CD8-positive, alpha-beta memory T cell (primary cell): Measurements from ENCODE around the gene ARMC7. TPM values are rescaled to one million over a fixed set of nuclear protein-coding genes. Genes with fewer than 3 reads are reported as not detected.

Experiments used
- CTCF ChIA-PET: fragments of 350-600 bp; sonication (Branson Sonifier 250); formaldehyde crosslinking; loops from one replicate; lab custom pipeline; 2021; ENCODE audit warnings: antibody characterized with exemption; lab: Charles Lee
- POLR2A ChIA-PET: fragments of 350-600 bp; sonication (Branson Sonifier 250); formaldehyde crosslinking; loops from one replicate; lab custom pipeline; 2021; ENCODE audit warnings: antibody characterized with exemption; lab: Charles Lee
- DNase-seq, 5 donors: peaks; one replicate each; pipeline versions ENCODE4 v3.0.0 to v3.0.0-alpha.2; 2020 to 2022; ENCODE audit warnings: mixed read lengths in 1 of 5
- H3K27ac ChIP-seq: one replicate; pipeline ENCODE4 v1.7.0; 2013; ENCODE audit warnings: low read depth, mild to moderate bottlenecking, low read length, moderate library complexity
- H3K27me3 ChIP-seq: 2 replicates; pipeline ENCODE4 v1.7.0; 2013; ENCODE audit warnings: low read length, mild to moderate bottlenecking; ENCODE audit not compliant: insufficient read depth, poor library complexity, severe bottlenecking
- H3K36me3 ChIP-seq: 2 replicates; pipeline ENCODE4 v1.7.0; 2013; ENCODE audit warnings: mild to moderate bottlenecking, low read length, moderate library complexity; ENCODE audit not compliant: insufficient read depth
- H3K4me1 ChIP-seq: 2 replicates; pipeline ENCODE4 v1.7.0; 2013; ENCODE audit warnings: mild to moderate bottlenecking, low read length, moderate library complexity; ENCODE audit not compliant: insufficient read depth
- H3K4me3 ChIP-seq: 2 replicates; pipeline ENCODE4 v1.7.0; 2013; ENCODE audit warnings: mild to moderate bottlenecking, low read length
- H3K9me3 ChIP-seq: 2 replicates; pipeline ENCODE4 v1.7.0; 2013; ENCODE audit warnings: mild to moderate bottlenecking, low read length
- H3K27ac Mint-ChIP-seq, 8 donors: one replicate each; pipeline ENCODE4 v1.8.0; 2020 to 2021; ENCODE audit warnings: mixed read lengths in 8 of 8, mild to moderate bottlenecking in 6 of 8, inconsistent platforms in 3 of 8, moderate library complexity in 3 of 8
- H3K27me3 Mint-ChIP-seq, 2 donors: one replicate each; pipeline ENCODE4 v1.8.0; 2020 to 2021; ENCODE audit warnings: mixed read lengths in 2 of 2, mild to moderate bottlenecking in 1 of 2, moderate library complexity in 1 of 2
- H3K36me3 Mint-ChIP-seq, 3 donors: one replicate each; pipeline ENCODE4 v1.8.0; 2020 to 2021; ENCODE audit warnings: mixed read lengths in 3 of 3, inconsistent platforms in 1 of 3, mild to moderate bottlenecking in 1 of 3
- H3K4me1 Mint-ChIP-seq, 3 donors: one replicate each; pipeline ENCODE4 v1.8.0; 2020 to 2021; ENCODE audit warnings: mixed read lengths in 3 of 3, inconsistent platforms in 1 of 3, mild to moderate bottlenecking in 1 of 3
- H3K4me3 Mint-ChIP-seq, 7 donors: one replicate each; pipeline ENCODE4 v1.8.0; 2020 to 2021; ENCODE audit warnings: mixed read lengths in 7 of 7, mild to moderate bottlenecking in 6 of 7, moderate library complexity in 4 of 7, inconsistent platforms in 2 of 7
- H3K9me3 Mint-ChIP-seq, 5 donors: one replicate each; pipeline ENCODE4 v1.8.0; 2020 to 2022; ENCODE audit warnings: mixed read lengths in 5 of 5, mild to moderate bottlenecking in 3 of 5, moderate library complexity in 2 of 5, inconsistent platforms in 1 of 5
- polyA plus RNA-seq: library from polyadenylated mRNA; unstranded; fragments of 300-500 nt; fragmentation: Illumina TruSeq; gene quantifications from one replicate; pipeline ENCODE4 v1.2.3, GENCODE V29; 2021
- total RNA-seq, 2 experiments: library from RNA; stranded (reverse); gene quantifications; one replicate each; pipeline ENCODE4 v1.2.3, GENCODE V29; 2021

The ARMC7 gene
- total and polyA plus RNA-seq, 3 experiments from 2014 or later = 4.0 to 15.9 (median 15.2) TPM

DNA sequence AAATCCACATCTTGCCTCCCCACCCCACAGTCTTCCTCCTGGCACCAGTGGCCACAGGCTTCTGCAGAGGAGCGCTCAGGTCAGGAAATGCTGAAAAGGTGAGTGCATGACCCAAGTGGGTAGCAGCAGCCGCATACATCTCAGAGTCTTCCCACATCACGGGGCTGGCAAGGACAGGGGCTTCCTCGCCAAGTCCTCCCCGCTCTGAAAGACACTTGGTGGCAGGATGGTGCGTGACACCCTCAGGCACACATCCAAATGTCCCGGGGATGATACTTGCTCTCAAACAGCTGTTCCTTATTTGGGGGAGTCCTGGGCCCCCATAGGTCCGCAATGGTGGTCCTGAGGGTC, 30.8 kb upstream of the ARMC7 start:
- no peak overlapping the region for H3K27ac Mint-ChIP-seq
- no peak for DNase-seq
- Histone ChIP-seq H3K36me3 (no peaks in the 10 kb centered on the region), H3K4me1 (peaks cover 24% of the 10 kb centered on the region), H3K27me3 (no peaks in the 10 kb centered on the region), H3K27ac (no peak overlapping the region), H3K4me3 (no peak overlapping the region), H3K9me3 (no peaks in the 10 kb centered on the region)
- H3K4me1 Mint-ChIP-seq = peaks cover 3 to 15% (median 5%) of the 10 kb centered on the region in 3 donors
- ChIA-PET POLR2A (interaction anchor here (1.2 kb wide), 1 partner anchor 31 kb away, joined by 4 read pairs; the partner anchor contains the start of gene ARMC7), CTCF (interaction anchor here (1.3 kb wide), 1 partner anchor 123 kb away, joined by 3 read pairs; no protein-coding TSS in a partner anchor)
- H3K36me3 Mint-ChIP-seq = no peaks in the 10 kb centered on the region
- peaks cover 0 to 2% of the 10 kb centered on the region in 2 donors for H3K27me3 Mint-ChIP-seq
- H3K4me3 Mint-ChIP-seq = no peak overlapping the region
- no peaks in the 10 kb centered on the region for H3K9me3 Mint-ChIP-seq

DNA sequence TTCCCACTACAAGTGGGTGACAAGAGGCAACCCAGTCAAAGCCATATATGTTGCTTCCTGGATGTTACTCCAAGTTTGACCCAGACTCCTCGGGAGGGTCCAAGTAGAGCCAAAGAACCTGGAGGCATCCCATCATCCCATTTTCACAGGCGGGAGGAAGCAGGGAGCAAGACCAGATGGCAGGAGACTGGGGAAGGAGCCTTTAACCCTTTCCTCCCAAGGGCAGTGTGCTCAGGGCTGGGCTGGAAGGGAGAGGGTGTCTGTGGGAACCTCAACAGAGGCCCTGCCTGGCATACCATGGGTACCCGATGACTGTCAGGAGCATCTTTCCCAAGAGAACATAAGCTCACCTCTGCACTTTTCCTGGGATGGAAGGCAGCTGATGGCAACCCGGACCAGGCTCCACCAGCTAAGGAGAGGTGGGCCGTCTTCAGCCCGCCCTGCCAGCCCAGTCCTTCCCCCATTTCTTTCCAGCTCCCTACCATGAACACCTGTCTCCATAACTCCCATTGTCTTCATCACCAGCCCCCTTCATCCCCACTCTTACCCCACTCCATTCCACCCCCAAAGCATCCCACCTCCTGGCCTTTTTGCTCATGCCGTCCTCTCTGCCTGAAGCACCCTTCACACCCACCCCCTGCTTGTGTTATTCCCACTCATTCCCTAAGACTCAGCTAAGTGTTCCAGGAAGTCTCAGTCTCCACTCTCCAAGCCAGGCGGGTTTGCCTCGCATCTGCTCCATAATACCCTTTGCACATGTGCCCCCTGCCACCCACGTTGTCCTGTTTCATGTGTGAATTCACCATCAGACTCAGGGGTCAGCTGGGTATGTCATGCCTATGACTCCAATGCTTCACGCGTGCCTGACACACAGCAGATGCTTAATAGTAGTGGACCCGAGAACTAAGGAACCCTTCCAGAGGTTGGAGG, 27.9 kb upstream of the ARMC7 start:
- H3K4me3 ChIP-seq = no peak overlapping the region
- POLR2A ChIA-PET = no interaction called here
- no peak overlapping the region for H3K27ac ChIP-seq
- CTCF ChIA-PET = interaction anchor here (1.1 to 1.6 kb wide), 2 partner anchors 22 to 69 kb away, joined by 3 read pairs; partner anchors contain the start of gene MRPL58
- Mint-ChIP-seq H3K9me3 (no peaks in the 10 kb centered on the region), H3K4me3 (no peak overlapping the region), H3K27me3 (peaks cover 0 to 2% of the 10 kb centered on the region in 2 donors), H3K27ac (peak overlapping the region in 1 of 8 donors; percentile 92), H3K4me1 (peaks cover 11 to 28% (median 13%) of the 10 kb centered on the region in 3 donors), H3K36me3 (no peaks in the 10 kb centered on the region)
- H3K9me3 ChIP-seq = no peaks in the 10 kb centered on the region
- H3K36me3 ChIP-seq = no peaks in the 10 kb centered on the region
- no peak for DNase-seq
- peaks cover 27% of the 10 kb centered on the region for H3K4me1 ChIP-seq
- H3K27me3 ChIP-seq = no peaks in the 10 kb centered on the region

DNA sequence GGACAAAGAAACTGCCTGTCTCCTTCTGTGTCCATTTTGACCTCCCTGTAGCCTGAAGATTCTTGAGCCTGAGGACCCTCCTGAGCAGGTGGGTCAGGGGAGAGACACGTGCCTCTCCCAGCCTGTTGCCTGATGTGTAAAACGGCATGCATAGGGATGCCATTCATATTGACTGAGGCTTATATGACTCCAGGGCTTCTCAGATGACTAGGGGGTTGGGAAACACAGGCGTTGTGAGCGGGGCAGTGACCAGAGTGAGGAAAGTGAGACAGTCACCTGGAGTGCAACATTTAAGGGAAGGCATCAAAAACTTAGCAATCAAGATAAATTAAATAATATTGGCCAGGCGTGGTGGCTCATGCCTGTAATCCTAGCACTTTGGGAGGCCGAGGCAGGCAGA, 27.1 kb upstream of the ARMC7 start:
- Mint-ChIP-seq H3K27ac (no peak overlapping the region), H3K9me3 (no peaks in the 10 kb centered on the region), H3K27me3 (peaks cover 0 to 2% of the 10 kb centered on the region in 2 donors), H3K4me1 (peaks cover 16 to 29% (median 17%) of the 10 kb centered on the region in 3 donors), H3K36me3 (no peaks in the 10 kb centered on the region), H3K4me3 (no peak overlapping the region)
- Histone ChIP-seq H3K4me3 (no peak overlapping the region), H3K9me3 (no peaks in the 10 kb centered on the region), H3K27me3 (no peaks in the 10 kb centered on the region), H3K36me3 (no peaks in the 10 kb centered on the region), H3K4me1 (peaks cover 27% of the 10 kb centered on the region), H3K27ac (no peak overlapping the region)
- POLR2A ChIA-PET = no interaction called here
- DNase-seq = no peak
- CTCF ChIA-PET = no interaction called here

DNA sequence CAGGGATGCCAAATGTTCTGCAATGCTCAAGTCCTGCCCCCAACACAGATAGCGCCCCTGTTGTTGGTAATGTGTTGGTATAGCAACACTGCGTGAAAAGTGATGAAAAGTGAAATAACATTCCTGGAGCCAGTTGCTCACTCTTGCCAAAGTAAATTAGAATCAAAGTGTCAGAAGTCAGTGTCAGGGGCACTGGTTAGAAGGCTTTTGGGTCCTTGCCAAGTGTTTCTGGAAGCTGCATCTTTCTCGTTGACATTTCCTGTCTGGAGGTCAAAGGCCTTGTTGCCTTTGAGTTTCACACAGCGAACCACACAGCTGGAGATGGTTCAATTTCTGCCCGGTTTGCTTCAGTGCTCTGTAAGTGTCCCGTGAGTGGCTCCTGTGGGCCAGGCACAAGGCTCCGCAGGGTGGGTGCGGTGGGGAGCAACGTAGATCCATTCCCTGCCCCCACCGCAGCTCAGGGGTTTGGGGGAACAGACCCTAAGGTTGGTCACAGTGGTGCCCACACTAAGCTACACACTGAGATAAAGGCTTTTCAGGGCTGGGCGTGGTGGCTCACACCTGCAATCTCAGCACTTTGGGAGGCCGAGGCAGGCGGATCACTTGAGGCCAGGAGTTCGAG, 25.6 kb upstream of the ARMC7 start:
- no peaks in the 10 kb centered on the region for H3K27me3 ChIP-seq
- H3K4me1 Mint-ChIP-seq = peaks cover 16 to 30% (median 20%) of the 10 kb centered on the region in 3 donors
- H3K27me3 Mint-ChIP-seq = peaks cover 0 to 2% of the 10 kb centered on the region in 2 donors
- H3K27ac Mint-ChIP-seq = peak overlapping the region in 5 of 8 donors; percentile 40 to 65 (median 54)
- H3K36me3 Mint-ChIP-seq = no peaks in the 10 kb centered on the region
- no peaks in the 10 kb centered on the region for H3K36me3 ChIP-seq
- ChIA-PET POLR2A (no interaction called here), CTCF (interaction anchor here (0.6 kb wide), 1 partner anchor 746 kb away, joined by 6 read pairs; no protein-coding TSS in a partner anchor)
- H3K9me3 Mint-ChIP-seq = no peaks in the 10 kb centered on the region
- no peak overlapping the region for H3K4me3 ChIP-seq
- H3K4me1 ChIP-seq = peaks cover 25% of the 10 kb centered on the region
- H3K4me3 Mint-ChIP-seq = peak overlapping the region in 1 of 7 donors; percentile 34
- H3K9me3 ChIP-seq = no peaks in the 10 kb centered on the region
- H3K27ac ChIP-seq = no peak overlapping the region
- peak in 1 of 5 donors; percentile 56 for DNase-seq

DNA sequence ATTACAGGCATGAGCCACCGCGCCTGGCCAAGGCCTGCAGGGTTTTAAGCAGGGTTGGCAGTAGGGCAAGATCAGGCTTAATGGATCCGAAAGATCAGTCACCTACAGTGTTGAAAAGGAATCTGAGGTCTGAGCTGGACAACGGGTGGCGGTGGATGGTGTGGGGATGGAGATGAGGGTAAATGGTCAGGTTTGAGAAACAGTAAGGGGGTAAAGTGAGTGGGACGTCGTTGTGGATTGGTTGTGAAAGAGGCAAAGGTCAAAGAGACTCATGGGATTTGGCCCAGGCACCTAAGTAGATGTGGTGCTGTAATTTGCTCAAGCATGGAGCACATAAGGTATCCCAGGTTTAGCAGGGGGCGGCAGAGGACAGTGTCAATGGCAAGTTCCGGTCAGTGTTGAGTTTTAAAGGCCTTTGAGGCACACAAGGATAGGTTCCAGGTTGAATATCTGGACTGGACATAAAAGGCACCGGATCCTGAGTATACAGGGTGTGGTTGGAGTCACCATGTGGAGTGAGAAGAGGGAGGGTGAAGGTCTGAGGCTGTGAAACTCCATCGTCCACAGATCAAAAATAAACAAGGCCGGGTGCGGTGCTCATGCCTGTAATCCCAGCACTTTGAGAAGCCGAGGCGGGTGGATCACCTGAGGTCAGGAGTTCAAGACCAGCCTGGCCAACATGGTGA, 23.1 kb upstream of the ARMC7 start:
- Mint-ChIP-seq H3K36me3 (no peaks in the 10 kb centered on the region), H3K9me3 (no peaks in the 10 kb centered on the region), H3K4me3 (peak overlapping the region; percentile 55 to 82 (median 78)), H3K4me1 (peaks cover 19 to 32% (median 29%) of the 10 kb centered on the region in 3 donors), H3K27me3 (peaks cover 0 to 2% of the 10 kb centered on the region in 2 donors), H3K27ac (peak overlapping the region in 6 of 8 donors; percentile 9 to 86 (median 46))
- no peaks in the 10 kb centered on the region for H3K27me3 ChIP-seq
- no peak overlapping the region for H3K4me3 ChIP-seq
- H3K9me3 ChIP-seq = no peaks in the 10 kb centered on the region
- CTCF ChIA-PET = interaction anchor here (1.1 to 2.3 kb wide), 4 partner anchors 27 to 125 kb away, joined by 3 to 7 read pairs (median 4); partner anchors contain the start of genes ATP5PD and KCTD2
- DNase-seq = no peak
- H3K36me3 ChIP-seq = no peaks in the 10 kb centered on the region
- peaks cover 32% of the 10 kb centered on the region for H3K4me1 ChIP-seq
- no peak overlapping the region for H3K27ac ChIP-seq
- POLR2A ChIA-PET = no interaction called here

DNA sequence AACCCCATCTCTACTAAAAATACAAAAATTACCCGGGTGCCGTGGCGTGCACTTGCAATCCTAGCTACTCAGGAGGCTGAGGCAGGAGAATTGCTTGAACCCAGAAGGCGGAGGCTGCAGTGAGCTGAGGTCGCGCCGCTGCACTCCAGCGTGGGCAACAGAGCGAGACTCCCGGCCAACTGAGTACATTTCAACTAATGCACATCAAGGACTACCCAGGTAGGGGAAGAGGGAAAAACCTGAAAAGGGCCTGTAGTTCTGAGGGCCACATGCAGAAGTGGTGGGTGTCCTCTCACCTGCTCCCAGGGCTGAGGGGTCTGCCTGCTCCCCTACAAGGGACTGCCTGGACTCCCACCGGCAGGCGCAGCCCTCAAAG, 22.6 kb upstream of the ARMC7 start:
- peaks cover 19 to 36% (median 34%) of the 10 kb centered on the region in 3 donors for H3K4me1 Mint-ChIP-seq
- H3K27ac Mint-ChIP-seq = peak overlapping the region in 6 of 8 donors; percentile 33 to 86 (median 51)
- H3K9me3 Mint-ChIP-seq = no peaks in the 10 kb centered on the region
- Histone ChIP-seq H3K27ac (peak overlapping the region; percentile 70), H3K27me3 (no peaks in the 10 kb centered on the region), H3K36me3 (no peaks in the 10 kb centered on the region), H3K4me1 (peaks cover 32% of the 10 kb centered on the region), H3K9me3 (no peaks in the 10 kb centered on the region), H3K4me3 (peak overlapping the region; percentile 59)
- DNase-seq = no peak
- no peaks in the 10 kb centered on the region for H3K36me3 Mint-ChIP-seq
- H3K27me3 Mint-ChIP-seq = peaks cover 0 to 2% of the 10 kb centered on the region in 2 donors
- H3K4me3 Mint-ChIP-seq = peak overlapping the region; percentile 77 to 90 (median 81)
- POLR2A ChIA-PET = interaction anchor here (1.3 to 1.6 kb wide), 2 partner anchors 9 to 22 kb away, joined by 4 read pairs; partner anchors contain the start of gene ARMC7
- CTCF ChIA-PET = interaction anchor here (1.0 to 2.3 kb wide), 5 partner anchors 19 to 125 kb away, joined by 3 to 7 read pairs (median 3); partner anchors contain the start of genes ATP5PD and KCTD2
